ENCODE measurements around the gene RORC. TPM values are rescaled to one million over a fixed set of nuclear protein-coding genes. Genes with fewer than 3 reads are reported as not detected.

The RORC gene
- total RNA-seq, 2 donors from 2014 or later = 9.1 to 10.3 TPM

GRCh38 chr1:151839457-151840403, 8.1 kb upstream of the RORC start, which contains the start of gene C2CD4D:
Gene C2CD4D (minus strand): TSS chr1:151839820. CDS start chr1:151838989, 831 bp downstream.
- DNase-seq (ENCODE audit: low spot score) = no peak
- Histone ChIP-seq H3K36me3 (no peaks in the 10 kb centered on the region), H3K4me1 (peaks cover 0 to 28% of the 10 kb centered on the region in 2 donors), H3K27ac (peak within 1 kb of the TSS; percentile 32 to 56), H3K27me3 (peaks cover 6 to 13% of the 10 kb centered on the region in 2 donors), H3K4me3 (peak within 1 kb of the TSS; percentile 39 to 49), H3K9me3 (no peaks in the 10 kb centered on the region)
- no peak for TF ChIP-seq CTCF (IDR thresholded peaks at IDR 0.05)

- peaks cover 6 to 13% of the 10 kb centered on the region in 2 donors for H3K27me3 ChIP-seq
Observed at GRCh38 chr1:151839082-151839412, 7.4 kb upstream of the RORC start.

GRCh38 chr1:151838222-151839081, 6.8 kb upstream of the RORC start:
- peaks cover 6 to 13% of the 10 kb centered on the region in 2 donors for H3K27me3 ChIP-seq
- peaks cover 0 to 28% of the 10 kb centered on the region in 2 donors for H3K4me1 ChIP-seq
- no peaks in the 10 kb centered on the region for H3K9me3 ChIP-seq
- no peak for TF ChIP-seq CTCF (IDR thresholded peaks at IDR 0.05)
- no peaks in the 10 kb centered on the region for H3K36me3 ChIP-seq
- peak overlapping the region; percentile 39 to 49 for H3K4me3 ChIP-seq
- no peak for DNase-seq (ENCODE audit: low spot score)
- no peak overlapping the region for H3K27ac ChIP-seq

More at GRCh38 chr1:151839082-151839412, 7.4 kb upstream of the RORC start:
- Histone ChIP-seq H3K9me3 (no peaks in the 10 kb centered on the region), H3K36me3 (no peaks in the 10 kb centered on the region), H3K4me1 (peaks cover 0 to 28% of the 10 kb centered on the region in 2 donors), H3K27ac (peak overlapping the region in 1 of 2 donors; percentile 56), H3K4me3 (peak overlapping the region; percentile 39 to 49)
- no peak for DNase-seq (ENCODE audit: low spot score)
- TF ChIP-seq CTCF (IDR thresholded peaks at IDR 0.05) = no peak

- Histone ChIP-seq H3K4me3 (peak overlapping the region in 1 of 2 donors; percentile 49), H3K27me3 (peaks cover 6 to 13% of the 10 kb centered on the region in 2 donors), H3K27ac (no peak overlapping the region), H3K4me1 (peaks cover 0 to 31% of the 10 kb centered on the region in 2 donors), H3K9me3 (no peaks in the 10 kb centered on the region), H3K36me3 (no peaks in the 10 kb centered on the region)
- no peak for TF ChIP-seq CTCF (IDR thresholded peaks at IDR 0.05)
- DNase-seq (ENCODE audit: low spot score) = no peak
Observed at GRCh38 chr1:151837884-151838221, 6.3 kb upstream of the RORC start.

GRCh38 chr1:151837197-151837596, 5.6 kb upstream of the RORC start:
- Histone ChIP-seq H3K4me1 (peaks cover 0 to 36% of the 10 kb centered on the region in 2 donors), H3K27ac (no peak overlapping the region), H3K36me3 (no peaks in the 10 kb centered on the region), H3K4me3 (no peak overlapping the region), H3K9me3 (no peaks in the 10 kb centered on the region), H3K27me3 (peaks cover 6 to 13% of the 10 kb centered on the region in 2 donors)
- TF ChIP-seq CTCF (IDR thresholded peaks at IDR 0.05) = no peak
- no peak for DNase-seq (ENCODE audit: low spot score)

Measured in right atrium auricular region (tissue), 2 donors.